HepG2 (cell line): ENCODE results near the gene NME7. TPM values are rescaled to one million over a fixed set of nuclear protein-coding genes. Genes with fewer than 3 reads are reported as not detected.

Experiments used
- AFF4 ChIP-seq: sonication (generic); formaldehyde crosslinking; IDR thresholded peaks from 2 replicates; pipeline ENCODE4 v1.4.0; 2020; ENCODE audit warnings: missing genetic modification reagents
- CBX1 ChIP-seq: IDR thresholded peaks from one replicate; pipeline ENCODE4 v1.6.1; 2016; ENCODE audit warnings: antibody characterized with exemption, low read depth
- CEBPG ChIP-seq: IDR thresholded peaks from 2 replicates; pipeline ENCODE4 v1.6.1; 2016
- ETV6 ChIP-seq: sonication (generic); formaldehyde crosslinking; conservative IDR thresholded peaks from 2 replicates; pipeline ENCODE4 v1.4.0; 2020; ENCODE audit warnings: missing genetic modification reagents
- GZF1 ChIP-seq: sonication (generic); formaldehyde crosslinking; IDR thresholded peaks from 2 replicates; pipeline ENCODE4 v1.5.1; 2020; ENCODE audit warnings: mild to moderate bottlenecking, missing genetic modification reagents
- HNF4A ChIP-seq: sonication (generic); formaldehyde crosslinking; IDR thresholded peaks from 2 replicates; pipeline ENCODE4 v1.4.0; 2020; ENCODE audit warnings: missing genetic modification reagents
- MIER3 ChIP-seq: IDR thresholded peaks from 2 replicates; pipeline ENCODE4 v1.6.1; 2016; ENCODE audit warnings: missing compliant biosample characterization, borderline replicate concordance
- MXD4 ChIP-seq: IDR thresholded peaks from 2 replicates; pipeline ENCODE4 v1.6.1; 2016; ENCODE audit warnings: mild to moderate bottlenecking, missing biosample characterization, missing genetic modification reagents
- PHF5A ChIP-seq: IDR thresholded peaks from one replicate; pipeline ENCODE4 v1.6.1; 2018; ENCODE audit warnings: low read depth, missing genetic modification reagents; ENCODE audit not compliant: unreplicated experiment
- PRPF4 ChIP-seq: fragments of 200-400 bp; formaldehyde crosslinking; IDR thresholded peaks from 2 replicates; pipeline ENCODE4 v1.6.1; 2016; ENCODE audit warnings: low read length, low read depth; ENCODE audit not compliant: poor library complexity, severe bottlenecking
- SATB2 ChIP-seq: sonication (generic); formaldehyde crosslinking; IDR thresholded peaks from 2 replicates; pipeline ENCODE4 v1.5.0; 2020; ENCODE audit warnings: missing genetic modification reagents
- SRY ChIP-seq: sonication (generic); formaldehyde crosslinking; IDR thresholded peaks from 2 replicates; pipeline ENCODE4 v1.8.0; 2022; ENCODE audit warnings: mild to moderate bottlenecking, missing genetic modification reagents
- ZNF761 ChIP-seq: sonication (generic); formaldehyde crosslinking; conservative IDR thresholded peaks from 2 replicates; pipeline ENCODE4 v1.4.0; 2020; ENCODE audit warnings: mild to moderate bottlenecking, missing genetic modification reagents
- polyA plus RNA-seq, 8 experiments: library from polyadenylated mRNA; depleted of rRNA in 3 of 8; stranded (reverse) in 7 of 8; unstranded in 1 of 8; fragments of >200 nt; fragmentation: Illumina TruSeq in 4 of 8; extraction: Trizol in 4 of 8; gene quantifications; 2 replicates each; pipeline versions ENCODE4 v1.2.1 to v1.2.3, GENCODE V29; 2011 to 2016; ENCODE audit warnings: low read depth in 4 of 8, missing spikeins in 1 of 8, mixed read lengths in 1 of 8; ENCODE audit not compliant: insufficient read depth in 1 of 8
- total RNA-seq, 5 experiments: library from RNA; depleted of rRNA; stranded (reverse); fragments of >200 nt; fragmentation: Illumina TruSeq; extraction: Trizol; gene quantifications; 2 replicates each; pipeline ENCODE4 v1.2.3, GENCODE V29; 2016; ENCODE audit warnings: low read depth in 1 of 5
- TF ChIP-seq, protein P1 (sequence below): sonication (generic); formaldehyde crosslinking; IDR thresholded peaks from 2 replicates; pipeline ENCODE4 v1.5.0; 2020; ENCODE audit warnings: mild to moderate bottlenecking, missing genetic modification reagents, borderline replicate concordance
- TF ChIP-seq, protein P2 (sequence below): sonication (generic); formaldehyde crosslinking; IDR thresholded peaks from 2 replicates; pipeline ENCODE4 v1.4.0; 2020; ENCODE audit warnings: missing genetic modification reagents
- TF ChIP-seq, protein P3 (sequence below): sonication (generic); formaldehyde crosslinking; IDR thresholded peaks from 2 replicates; pipeline ENCODE4 v1.4.0; 2020; ENCODE audit warnings: missing genetic modification reagents

The NME7 gene
- total and polyA plus RNA-seq, 2 of the 13 experiments (the other 11 are each of a cell fraction or from before 2014, with no cell fraction given), result 9.4 to 22.5 TPM

DNA sequence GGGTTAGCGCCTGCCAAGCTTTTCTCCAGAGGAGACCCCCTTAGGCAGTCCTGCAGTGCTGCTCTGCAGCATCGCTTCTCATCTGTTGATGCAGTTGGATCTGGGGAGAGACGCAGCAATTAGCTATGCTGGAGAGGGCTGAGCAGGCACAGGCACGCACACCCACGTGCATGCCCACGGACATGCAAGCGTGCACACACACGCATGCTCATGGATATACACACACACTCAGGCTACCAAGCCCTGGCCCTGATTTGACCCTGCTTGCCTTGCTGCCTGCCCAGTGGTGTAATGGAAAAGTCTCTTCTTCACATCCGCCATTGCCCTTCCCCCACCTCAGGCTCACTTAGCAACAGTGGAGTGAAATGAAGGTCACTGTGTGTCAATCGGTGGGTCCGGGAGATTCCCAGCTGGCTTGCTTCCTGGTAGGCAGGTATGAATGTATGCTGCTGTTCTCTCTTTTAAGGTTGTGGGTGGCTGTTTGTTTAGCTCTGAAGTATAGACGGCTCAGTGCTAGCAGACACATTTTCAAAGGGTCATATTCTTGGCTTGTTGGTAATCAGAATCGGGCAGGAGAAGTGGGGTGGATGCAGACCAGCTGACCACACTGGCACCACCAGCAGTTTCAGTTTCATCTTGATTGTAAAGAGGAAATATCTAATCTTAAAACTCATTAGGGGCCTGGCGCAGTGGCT lies 251.6 kb downstream of the NME7 start (continued):
- TF ChIP-seq, protein P1, sequence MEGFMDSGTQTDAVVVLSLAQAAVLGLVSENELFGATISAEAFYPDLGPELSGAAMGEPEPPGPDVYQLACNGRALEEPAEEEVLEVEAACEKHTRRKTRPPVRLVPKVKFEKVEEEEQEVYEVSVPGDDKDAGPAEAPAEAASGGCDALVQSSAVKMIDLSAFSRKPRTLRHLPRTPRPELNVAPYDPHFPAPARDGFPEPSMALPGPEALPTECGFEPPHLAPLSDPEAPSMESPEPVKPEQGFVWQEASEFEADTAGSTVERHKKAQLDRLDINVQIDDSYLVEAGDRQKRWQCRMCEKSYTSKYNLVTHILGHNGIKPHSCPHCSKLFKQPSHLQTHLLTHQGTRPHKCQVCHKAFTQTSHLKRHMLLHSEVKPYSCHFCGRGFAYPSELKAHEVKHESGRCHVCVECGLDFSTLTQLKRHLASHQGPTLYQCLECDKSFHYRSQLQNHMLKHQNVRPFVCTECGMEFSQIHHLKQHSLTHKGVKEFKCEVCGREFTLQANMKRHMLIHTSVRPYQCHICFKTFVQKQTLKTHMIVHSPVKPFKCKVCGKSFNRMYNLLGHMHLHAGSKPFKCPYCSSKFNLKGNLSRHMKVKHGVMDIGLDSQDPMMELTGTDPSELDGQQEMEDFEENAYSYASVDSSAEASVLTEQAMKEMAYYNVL (CRISPR knock-in tag), result peak; percentile 86
- TF ChIP-seq PRPF4 (peak; percentile 44), HNF4A (peak; percentile 70), AFF4 (CRISPR knock-in tag) (no peak), CEBPG (CRISPR knock-in tag) (peak; percentile 81), GZF1 (no peak), SRY (CRISPR knock-in tag) (0 out of 2 replicates have a peak, but pooled peaks have one; percentile 14), ZNF761 (CRISPR knock-in tag) (no peak), ETV6 (CRISPR knock-in tag) (peak; percentile 30; the same call in 1 of the 2 replicates), SATB2 (CRISPR knock-in tag) (0 out of 2 replicates have a peak, but pooled peaks have one; percentile 61), MIER3 (peak; percentile 72; the same call in 1 of the 2 replicates), CBX1 (peak; percentile 71), MXD4 (CRISPR knock-in tag) (0 out of 2 replicates have a peak, but pooled peaks have one; percentile 39), PHF5A (CRISPR knock-in tag) (peak; percentile 54)
- TF ChIP-seq, protein P2, sequence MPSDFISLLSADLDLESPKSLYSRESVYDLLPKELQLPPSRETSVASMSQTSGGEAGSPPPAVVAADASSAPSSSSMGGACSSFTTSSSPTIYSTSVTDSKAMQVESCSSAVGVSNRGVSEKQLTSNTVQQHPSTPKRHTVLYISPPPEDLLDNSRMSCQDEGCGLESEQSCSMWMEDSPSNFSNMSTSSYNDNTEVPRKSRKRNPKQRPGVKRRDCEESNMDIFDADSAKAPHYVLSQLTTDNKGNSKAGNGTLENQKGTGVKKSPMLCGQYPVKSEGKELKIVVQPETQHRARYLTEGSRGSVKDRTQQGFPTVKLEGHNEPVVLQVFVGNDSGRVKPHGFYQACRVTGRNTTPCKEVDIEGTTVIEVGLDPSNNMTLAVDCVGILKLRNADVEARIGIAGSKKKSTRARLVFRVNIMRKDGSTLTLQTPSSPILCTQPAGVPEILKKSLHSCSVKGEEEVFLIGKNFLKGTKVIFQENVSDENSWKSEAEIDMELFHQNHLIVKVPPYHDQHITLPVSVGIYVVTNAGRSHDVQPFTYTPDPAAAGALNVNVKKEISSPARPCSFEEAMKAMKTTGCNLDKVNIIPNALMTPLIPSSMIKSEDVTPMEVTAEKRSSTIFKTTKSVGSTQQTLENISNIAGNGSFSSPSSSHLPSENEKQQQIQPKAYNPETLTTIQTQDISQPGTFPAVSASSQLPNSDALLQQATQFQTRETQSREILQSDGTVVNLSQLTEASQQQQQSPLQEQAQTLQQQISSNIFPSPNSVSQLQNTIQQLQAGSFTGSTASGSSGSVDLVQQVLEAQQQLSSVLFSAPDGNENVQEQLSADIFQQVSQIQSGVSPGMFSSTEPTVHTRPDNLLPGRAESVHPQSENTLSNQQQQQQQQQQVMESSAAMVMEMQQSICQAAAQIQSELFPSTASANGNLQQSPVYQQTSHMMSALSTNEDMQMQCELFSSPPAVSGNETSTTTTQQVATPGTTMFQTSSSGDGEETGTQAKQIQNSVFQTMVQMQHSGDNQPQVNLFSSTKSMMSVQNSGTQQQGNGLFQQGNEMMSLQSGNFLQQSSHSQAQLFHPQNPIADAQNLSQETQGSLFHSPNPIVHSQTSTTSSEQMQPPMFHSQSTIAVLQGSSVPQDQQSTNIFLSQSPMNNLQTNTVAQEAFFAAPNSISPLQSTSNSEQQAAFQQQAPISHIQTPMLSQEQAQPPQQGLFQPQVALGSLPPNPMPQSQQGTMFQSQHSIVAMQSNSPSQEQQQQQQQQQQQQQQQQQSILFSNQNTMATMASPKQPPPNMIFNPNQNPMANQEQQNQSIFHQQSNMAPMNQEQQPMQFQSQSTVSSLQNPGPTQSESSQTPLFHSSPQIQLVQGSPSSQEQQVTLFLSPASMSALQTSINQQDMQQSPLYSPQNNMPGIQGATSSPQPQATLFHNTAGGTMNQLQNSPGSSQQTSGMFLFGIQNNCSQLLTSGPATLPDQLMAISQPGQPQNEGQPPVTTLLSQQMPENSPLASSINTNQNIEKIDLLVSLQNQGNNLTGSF (CRISPR knock-in tag), result 0 out of 2 replicates have a peak, but pooled peaks have one; percentile 49
- TF ChIP-seq, protein P3, sequence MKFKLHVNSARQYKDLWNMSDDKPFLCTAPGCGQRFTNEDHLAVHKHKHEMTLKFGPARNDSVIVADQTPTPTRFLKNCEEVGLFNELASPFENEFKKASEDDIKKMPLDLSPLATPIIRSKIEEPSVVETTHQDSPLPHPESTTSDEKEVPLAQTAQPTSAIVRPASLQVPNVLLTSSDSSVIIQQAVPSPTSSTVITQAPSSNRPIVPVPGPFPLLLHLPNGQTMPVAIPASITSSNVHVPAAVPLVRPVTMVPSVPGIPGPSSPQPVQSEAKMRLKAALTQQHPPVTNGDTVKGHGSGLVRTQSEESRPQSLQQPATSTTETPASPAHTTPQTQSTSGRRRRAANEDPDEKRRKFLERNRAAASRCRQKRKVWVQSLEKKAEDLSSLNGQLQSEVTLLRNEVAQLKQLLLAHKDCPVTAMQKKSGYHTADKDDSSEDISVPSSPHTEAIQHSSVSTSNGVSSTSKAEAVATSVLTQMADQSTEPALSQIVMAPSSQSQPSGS, result peak; percentile 82; the same call in 1 of the 2 replicates
